HG03135 (cell line): Measurements from ENCODE around the gene PRKCH.

Source experiments
- ATAC-seq: cut with Tn5 transposase; IDR thresholded peaks from one replicate; pipeline ENCODE4 v1.9.1; 2021; ENCODE audit warnings: mild to moderate bottlenecking, moderate library complexity; ENCODE audit not compliant: unreplicated experiment

PRKCH gene

DNA sequence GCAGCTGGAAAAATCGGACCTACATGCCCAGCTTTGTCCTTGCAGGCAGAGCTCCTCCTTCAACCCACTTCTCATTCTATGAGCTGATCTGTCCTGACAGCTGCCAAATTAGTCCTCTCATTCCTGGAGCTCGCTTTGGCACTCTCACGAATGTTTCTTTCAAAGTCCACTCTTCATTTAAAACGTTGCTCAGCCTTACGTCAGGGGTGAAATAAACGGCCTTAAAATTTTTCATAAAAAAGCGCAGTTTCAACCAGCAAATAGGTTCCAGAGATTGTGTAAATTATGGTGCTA is 253.1 kb downstream of the PRKCH start:
- no peak for ATAC-seq

DNA sequence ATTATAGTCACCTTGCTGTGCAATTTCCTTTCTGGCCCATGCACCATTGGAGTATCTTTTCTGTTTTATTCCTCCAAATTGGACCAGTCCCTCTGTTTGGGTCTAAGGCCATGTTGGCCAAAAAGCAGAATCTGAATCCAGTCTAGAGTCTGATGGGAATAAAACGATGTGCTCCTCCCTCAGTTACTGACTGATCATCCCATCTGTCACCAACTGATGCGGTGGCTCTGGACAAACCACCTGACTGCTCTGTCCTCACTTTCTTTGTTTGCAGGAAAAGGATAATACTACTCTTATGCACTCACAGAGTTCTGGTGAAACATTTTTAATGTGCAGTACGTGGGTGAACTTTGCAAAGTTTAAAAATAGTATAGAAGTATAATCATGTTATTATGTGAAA is 253.7 kb downstream of the PRKCH start:
- ATAC-seq = no peak

- ATAC-seq = no peak
These were observed 254.3 kb downstream of the PRKCH start for GRCh38 chr14:61575551-61576150.

GRCh38 chr14:61577506-61577931 is 256.1 kb downstream of the PRKCH start:
- no peak for ATAC-seq

DNA sequence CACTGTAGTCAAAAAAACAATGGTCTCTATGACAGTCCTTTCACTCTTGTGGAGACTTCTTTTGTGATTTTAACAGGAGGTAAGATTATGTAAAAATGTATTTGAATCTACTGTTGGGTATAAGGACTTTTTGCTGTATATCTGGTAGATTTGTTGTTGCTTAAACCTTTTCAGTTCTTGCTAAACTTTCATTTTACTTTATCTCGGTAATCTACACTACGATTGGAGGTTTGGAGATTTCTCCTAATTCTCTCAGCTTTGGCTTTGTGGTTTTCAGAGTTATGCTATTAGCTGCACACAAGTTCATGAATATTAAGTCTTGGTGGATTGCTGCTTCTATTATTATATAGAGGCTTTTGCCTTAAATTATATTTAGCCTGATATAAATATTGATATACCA is 257.4 kb downstream of the PRKCH start:
- no peak for ATAC-seq

DNA sequence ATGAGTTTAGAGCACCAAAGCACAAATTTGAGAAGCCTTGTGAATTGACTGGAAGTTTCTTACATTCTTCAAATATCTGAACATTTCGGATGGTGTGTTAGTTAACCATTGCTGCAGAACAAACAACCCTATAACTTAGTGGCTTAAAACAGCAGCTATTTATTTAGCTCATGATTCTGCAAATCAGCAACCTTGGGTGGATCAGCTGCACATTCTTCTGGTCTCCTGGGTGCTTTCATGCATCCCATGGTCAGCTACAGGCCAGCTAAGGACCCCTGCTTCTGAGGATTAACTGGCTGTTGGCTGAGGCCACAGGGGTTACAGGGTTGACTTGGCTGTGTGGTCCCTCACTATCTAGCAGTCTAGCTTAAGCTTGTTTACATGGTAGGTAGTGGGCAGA is 260.0 kb downstream of the PRKCH start:
- ATAC-seq = no peak

GRCh38 chr14:61581955-61582615 is 260.7 kb downstream of the PRKCH start:
- ATAC-seq = no peak

- ATAC-seq = no peak
These were observed 261.4 kb downstream of the PRKCH start for GRCh38 chr14:61582815-61583214.

DNA sequence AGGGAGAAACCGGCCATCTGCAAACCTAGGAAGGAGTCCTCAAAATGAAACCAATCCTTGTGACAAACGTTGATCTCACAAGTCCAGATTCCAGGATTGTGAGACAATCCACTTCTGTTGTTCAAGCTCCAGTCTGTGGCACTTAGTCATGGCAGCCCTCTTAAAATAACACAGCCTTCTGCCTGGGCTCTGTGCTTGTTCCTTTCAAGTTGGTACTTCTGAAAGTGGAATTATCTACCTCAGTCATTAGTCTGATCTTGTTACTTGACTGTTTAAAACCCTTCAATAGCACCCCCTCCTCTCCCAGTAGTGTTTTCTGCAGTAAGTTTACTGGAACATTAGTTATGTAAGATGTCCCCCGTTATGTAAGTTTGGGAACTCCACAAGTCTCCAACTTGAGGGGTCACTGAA is 263.0 kb downstream of the PRKCH start:
- ATAC-seq = no peak

GRCh38 chr14:61585598-61586543 is 264.5 kb downstream of the PRKCH start:
- ATAC-seq = no peak

DNA sequence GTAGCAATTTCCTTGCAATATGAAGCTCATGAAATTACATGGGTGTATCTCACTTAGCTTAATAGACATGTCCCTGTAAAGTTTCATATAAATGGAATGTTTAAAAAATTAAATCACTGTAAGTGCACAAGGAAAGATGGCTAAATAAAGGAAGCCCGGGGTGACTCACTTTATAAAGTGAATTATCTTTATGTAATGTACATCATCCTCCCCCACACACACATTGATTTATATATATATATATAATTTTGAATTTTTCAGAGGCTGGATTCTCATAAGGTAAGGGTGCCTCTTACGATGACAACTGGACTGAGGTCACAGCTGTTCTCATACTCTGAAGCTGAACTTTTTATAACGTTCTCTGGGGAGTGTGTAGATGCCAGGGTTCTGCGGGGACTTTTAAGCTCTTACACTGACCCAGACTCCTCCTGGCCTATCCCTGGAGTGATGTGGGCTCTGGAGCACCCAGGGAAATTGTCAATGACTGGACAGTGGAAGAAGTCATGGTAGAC is 265.2 kb downstream of the PRKCH start:
- no peak for ATAC-seq

- ATAC-seq = no peak
These were observed 265.8 kb downstream of the PRKCH start for GRCh38 chr14:61587081-61587713.

GRCh38 chr14:61588419-61588901 is 267.1 kb downstream of the PRKCH start:
- ATAC-seq = no peak

DNA sequence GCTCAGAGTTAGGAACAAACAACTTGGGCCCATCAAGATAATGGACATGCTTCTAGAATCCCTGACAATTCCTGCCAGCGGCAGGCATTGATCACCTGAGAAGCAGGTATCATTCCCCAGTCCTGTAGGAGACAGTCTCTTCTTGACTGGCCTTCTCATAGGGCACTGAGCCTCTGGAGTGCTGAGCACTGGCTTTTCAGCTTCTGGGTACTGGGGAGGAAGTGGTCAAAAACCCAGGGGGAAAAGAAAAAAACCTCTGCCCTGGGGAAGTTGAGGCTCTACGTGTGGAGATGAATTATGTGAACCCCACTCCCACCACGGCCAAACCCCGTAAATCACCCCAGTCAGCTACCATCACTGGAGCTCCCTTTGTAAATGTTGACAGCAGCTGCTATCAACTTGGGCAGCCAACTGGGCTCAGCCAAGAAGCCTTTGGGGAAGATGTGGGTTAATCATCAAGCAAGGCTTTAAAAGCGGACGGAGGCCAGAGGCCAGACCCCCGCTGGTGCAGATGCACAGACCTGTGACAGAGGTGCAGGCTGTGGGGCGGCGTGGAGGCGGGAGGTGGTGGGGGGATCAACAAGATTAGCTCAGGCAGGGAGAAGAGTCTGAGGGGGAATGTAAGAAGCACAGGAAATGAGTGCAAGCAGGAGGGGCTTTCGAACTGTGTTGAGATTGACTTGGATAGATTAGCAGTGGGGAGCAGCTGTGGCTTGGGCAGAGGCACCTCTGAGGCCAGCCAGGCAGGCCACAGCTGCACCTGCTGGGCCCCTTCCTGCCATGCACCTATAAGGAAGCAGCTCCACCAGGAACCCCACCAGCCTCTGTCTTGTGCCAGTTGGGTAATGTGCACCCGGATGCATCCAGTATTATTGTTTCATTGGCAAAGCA is 268.6 kb downstream of the PRKCH start:
- ATAC-seq = no peak

DNA sequence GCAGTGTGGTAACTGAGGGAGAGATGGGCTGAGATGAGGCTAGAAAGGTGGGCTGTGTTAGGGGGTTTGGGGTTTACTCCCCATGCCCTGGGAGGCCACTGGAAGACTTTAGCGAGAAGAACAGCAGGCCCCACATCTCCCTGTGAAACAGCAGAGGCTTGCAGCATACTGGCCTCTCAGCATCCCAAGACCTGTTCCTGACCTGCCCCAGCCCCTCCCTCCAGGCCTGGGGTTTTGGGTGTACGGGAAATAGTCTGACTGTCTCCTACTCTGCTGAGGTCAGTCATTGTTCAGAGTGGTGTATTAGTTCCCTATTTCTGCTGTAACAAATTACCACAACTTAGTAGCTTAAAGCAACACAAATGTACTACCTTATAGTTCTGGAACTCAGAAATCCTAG is 270.5 kb downstream of the PRKCH start:
- no peak for ATAC-seq

DNA sequence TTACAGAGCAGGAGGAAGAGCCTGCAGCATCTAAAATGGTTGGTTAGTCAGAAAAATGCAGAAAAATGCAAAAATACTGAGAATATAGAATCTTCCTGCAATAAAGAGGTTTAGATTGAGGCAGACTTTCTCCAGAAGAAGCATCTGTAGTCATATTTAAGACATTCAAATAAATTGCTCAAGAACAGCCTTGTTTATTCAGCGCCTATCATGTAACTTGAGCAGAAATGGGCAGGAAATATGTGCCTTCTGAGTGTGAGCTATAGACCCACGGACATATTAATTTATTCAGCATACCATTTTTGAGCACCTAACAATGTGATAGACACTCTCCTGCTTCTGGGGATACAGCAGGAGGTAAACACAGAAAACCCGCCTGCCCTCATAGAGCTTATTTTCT is 272.0 kb downstream of the PRKCH start:
- no peak for ATAC-seq

DNA sequence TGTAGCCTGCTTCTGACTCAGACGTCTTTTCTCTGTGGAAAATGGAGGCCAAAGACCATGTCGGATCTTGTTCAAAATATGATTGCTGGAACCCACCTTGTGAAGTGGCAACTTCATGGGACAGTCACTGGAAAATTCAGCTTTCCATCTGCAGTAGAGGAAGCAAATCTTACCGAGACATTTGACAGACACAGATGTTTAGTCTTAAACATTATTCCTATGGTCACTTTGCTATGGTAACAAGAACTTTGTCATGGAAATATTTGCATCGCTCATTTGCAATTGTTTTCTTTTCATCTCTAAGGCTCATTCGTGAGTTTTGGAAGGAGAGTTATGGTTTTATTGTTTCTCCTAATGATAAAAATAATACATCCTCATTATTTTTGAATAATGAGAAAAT is 275.6 kb downstream of the PRKCH start:
- ATAC-seq = no peak

DNA sequence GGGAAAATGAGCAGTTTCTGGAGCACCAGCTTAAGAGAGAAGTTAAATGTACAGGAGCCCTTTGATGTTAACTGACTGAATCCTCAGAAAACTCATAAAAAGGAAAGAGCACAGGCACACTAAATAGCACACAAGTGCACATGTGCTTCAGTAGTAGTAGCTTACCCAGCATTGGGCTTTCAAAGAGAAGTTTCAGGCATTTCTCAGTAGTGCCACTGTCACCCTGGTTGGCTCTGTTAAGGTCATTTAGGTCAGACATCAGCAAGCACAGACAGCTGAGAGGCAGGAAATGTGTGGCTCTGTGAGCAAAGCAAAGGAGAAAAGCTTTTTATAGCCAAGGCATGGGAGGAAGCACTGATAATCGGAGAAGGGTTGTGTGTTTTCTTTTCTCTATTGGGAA is 277.6 kb downstream of the PRKCH start:
- ATAC-seq = no peak

DNA sequence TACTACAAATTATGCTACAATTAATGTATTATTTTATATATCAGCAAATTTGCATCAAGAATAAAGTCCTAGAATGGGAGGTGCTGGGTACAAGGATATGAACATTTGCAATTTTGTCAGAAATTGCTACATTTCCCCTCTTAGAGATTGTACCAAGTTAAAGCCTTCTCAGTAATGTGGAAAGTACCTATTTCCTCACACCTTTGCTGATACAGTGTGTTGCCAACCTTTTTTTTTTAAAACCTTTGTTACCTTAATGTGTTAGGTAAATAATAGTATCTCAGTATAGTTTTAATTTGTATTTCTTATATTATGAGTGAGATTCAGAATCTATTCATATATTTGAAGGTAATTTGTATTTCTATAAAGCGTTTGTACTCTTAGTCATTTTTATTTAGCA is 278.6 kb downstream of the PRKCH start:
- ATAC-seq = no peak
